ENCODE data around the gene ABTB2.

GRCh38 chr11:34181251-34181650 lies 176.6 kb downstream of the ABTB2 start:
- no peak for TF ChIP-seq MAX (IDR thresholded peaks at IDR 0.05)
- TF ChIP-seq HOXA7 (CRISPR knock-in tag; IDR thresholded peaks at IDR 0.05): no peak
- TF ChIP-seq USF2 (IDR thresholded peaks at IDR 0.05): no peak
- no peak for TF ChIP-seq REST (IDR thresholded peaks at IDR 0.05)
- no peak for TF ChIP-seq HMGXB4 (CRISPR knock-in tag; IDR thresholded peaks at IDR 0.05; ENCODE audit: borderline replicate concordance)
- no peak for TF ChIP-seq CTCF (IDR thresholded peaks at IDR 0.05)

All from A549 (cell line).